HG03045 (cell line): ENCODE results near the gene ULBP1.
"Not testable (repeated sequence)": the region's sequence is repeated elsewhere in the genome, so short reads cannot be mapped to it uniquely, and the experiment has no call there.

ENCODE experiments used
- ATAC-seq: cut with Tn5 transposase; IDR thresholded peaks from one replicate; pipeline ENCODE4 v1.9.1; 2021; ENCODE audit warnings: mild to moderate bottlenecking, moderate library complexity; ENCODE audit not compliant: unreplicated experiment

The ULBP1 gene, protein sequence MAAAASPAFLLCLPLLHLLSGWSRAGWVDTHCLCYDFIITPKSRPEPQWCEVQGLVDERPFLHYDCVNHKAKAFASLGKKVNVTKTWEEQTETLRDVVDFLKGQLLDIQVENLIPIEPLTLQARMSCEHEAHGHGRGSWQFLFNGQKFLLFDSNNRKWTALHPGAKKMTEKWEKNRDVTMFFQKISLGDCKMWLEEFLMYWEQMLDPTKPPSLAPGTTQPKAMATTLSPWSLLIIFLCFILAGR

DNA sequence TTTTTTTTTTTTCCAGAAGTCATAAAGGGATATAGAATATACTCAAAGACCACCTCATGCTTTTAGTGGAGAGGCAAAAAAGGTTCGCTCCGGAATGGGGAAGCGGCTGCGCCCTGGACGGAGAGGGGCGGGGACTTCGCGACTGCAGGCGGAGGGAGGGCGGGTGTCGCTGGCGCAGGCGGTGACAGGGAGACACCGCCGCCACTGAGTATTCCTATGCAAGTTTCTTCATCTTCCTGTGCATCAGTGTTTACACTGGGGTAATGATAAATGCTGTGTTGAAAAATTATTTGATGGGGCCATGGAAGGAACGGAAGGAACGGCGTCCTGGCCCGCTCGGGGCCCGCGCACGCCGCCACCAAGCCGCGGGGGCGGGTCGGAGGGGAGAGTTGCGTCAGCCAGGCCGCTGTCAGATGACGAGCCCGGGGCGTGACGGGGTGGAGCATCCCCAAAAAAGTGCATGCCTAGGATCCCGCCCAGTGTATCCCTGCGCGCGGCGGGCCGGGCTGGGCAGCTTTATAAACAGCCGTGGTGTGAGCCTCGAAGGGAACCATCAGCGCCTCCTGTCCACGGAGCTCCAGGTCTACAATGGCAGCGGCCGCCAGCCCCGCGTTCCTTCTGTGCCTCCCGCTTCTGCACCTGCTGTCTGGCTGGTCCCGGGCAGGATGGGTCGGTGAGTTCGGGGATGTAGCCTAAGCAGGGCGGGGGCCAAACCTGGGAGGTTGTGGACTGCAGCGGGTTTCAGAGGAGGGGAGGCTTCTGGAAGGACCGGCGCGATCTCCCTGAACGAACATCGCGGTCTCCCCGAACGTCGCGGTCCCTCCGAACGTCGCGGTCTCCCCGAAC, at the start of gene ULBP1:
TSS of gene ULBP1 (plus strand) at position 482 of the 846 bp plus-strand sequence. CDS start at position 589, 107 bp downstream.
- peak; percentile 36 for ATAC-seq

DNA sequence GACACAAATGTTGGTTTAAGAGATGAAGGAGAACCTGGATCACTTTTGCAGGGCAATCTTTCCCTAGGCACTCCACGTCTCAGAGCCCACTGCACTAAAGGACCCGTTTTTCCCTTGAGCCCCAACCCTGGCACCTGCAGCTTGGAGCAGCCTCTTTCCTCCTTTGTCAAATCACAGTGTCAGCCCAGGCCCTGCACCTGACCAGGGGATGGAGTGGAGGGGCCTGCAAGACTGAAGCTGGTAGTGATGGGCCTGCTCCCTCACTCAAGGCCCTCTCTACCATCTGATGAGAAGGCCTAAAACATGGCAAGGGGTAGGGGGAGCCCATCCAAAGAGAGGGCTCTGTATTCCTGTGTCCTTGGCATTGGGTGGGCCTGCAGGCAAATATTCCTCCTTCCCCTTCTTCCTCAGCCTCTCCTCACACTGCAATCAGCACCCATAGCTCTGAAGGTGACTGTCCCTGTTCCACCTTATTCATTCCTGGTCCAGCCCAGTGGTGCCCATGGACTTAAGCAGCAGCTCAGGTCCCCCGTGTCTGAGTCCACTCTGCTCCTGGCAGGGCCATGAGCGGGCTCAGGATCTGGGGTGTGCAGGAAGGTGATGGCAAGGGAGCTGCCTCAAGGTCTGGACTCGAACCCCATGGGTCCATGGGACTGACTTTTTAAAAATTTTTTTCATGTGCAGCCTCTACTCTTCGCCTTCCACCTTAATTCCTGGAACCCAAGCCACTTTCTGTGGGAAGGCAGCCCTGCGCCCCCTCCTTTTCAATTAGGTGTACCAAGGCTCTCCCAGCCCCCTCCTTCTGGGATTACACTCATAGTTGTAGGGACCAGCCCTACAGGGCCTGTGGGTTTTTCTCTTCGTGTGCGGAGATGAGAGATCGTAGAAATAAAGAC, 47.5 kb upstream of the ULBP1 start:
- ATAC-seq = no peak

DNA sequence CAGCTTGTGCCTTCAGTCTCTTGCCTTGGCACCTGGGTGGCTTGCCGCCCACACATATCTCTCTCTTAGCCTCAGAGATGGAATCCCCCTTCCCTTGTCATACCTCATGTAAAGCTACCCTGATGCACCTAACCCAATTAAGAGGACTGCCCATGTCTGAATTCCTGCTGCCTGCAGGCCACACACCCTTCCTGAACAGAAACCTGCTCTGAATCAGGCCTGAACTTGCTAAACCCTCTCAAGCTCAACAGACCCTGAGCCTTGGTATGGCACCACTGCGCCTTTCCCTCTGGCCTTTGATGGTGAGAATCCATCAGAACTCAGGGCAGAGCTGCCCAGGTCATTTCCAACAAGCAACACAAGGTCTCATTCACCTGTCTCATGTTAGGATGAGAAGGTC, 46.1 kb upstream of the ULBP1 start:
- ATAC-seq = no peak

DNA sequence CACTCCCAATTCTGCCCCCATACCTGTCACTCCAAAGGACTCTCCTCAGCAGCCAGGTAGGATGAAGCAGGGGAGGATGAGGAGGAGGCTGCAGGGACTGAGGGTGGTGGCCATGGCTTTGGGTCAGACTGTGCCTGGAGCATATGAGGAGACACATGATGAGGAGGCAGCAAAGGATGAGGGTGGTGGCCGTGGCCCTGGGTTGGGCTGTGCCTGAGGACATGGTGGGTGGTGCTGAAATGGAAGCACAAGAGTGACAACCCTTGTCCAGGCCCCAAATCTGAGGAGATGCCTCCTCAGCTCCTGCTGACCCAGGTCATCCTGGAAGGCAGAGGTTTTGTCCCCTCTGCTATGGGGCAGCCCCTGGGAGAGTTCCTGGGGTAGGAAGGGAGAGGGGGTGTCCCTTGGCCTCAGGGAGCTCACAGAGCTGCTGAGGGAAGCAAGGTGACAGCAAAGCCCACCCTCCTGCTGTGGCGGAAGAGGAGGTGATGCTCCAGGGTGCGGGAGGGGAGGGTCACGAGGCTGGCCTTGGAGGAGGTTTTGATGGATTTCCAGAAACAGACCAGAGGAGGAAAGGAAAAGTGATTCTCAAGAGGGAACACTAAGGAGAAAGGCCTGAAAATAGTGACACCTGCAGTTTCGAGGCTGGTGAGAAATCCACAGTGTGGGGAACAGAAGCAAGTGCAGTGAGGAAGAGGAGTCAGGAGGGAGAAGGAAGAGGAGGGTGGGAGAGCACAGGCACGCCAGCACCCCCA, 45.4 kb upstream of the ULBP1 start:
- ATAC-seq = no peak

DNA sequence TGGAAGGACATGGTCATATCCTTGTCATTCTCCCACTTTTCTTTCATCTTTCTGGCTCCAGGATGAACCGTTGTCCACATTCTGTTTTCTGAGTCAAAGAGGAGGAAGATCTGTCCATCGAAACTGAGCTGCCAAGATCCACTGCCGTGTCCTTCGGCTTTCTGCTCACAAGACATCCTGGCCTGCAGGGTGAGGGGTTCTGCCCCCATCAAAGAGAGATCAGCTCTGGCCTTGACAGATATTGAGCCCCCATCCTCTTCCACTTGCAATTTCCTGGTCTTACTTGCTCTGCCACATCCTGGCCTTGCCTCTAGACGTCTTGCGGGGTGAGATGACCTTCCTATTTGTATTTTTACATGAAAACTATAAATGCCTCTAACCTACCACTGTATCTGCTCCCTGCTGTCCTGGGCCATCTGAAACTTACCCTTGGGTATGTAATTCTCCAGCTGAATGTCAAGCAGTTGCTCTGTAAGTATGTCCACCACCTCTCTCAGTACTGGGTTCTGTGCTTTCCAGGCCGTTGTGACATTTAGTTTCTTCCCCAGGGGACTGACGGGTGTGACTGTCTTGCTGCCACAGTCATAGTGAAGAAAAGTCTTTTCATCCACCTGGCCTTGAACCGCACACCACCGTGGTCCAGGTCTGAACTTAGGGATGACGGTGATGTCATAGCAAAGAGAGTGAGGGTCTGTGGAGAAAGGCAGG, 44.5 kb upstream of the ULBP1 start:
- not testable (repeated sequence) for ATAC-seq

DNA sequence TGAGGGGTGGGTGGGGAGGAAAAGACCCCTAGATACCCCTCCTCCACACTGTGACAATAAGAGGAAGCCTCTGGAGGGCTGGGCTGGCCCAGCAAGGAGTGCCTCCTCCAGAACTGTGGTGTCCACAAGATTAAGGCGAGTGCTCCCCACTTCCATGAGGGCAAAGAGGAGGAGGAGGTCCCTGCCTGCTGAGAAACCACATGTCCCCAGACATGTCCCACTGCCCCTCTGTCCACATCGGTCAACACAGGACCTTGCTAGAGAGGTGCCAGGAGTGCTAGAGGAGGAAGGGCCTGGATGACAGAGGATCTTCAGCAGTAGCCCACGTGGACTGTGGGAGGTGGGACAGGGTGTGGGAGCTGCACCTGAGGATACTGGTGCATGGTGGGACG, 43.9 kb upstream of the ULBP1 start:
- no peak for ATAC-seq

DNA sequence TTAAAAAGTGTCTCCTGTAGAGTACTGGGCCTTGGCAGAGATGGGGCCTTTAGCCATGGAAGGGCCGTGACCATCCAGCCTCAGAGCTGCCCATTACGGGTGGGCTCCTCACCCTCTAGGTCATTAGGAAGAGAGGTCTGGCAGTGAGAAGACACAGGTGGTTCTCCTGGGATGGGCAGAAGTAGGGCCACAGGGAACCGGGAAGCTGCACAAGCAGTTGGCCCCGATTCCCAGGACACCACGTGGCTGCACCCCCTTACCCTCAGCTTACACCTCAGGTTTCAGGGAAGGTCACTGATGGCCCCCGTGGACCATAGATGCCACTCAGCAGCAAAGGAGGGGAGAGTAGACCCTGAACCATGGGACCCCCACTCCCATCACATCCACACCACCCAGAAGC, 42.4 kb upstream of the ULBP1 start:
- no peak for ATAC-seq

DNA sequence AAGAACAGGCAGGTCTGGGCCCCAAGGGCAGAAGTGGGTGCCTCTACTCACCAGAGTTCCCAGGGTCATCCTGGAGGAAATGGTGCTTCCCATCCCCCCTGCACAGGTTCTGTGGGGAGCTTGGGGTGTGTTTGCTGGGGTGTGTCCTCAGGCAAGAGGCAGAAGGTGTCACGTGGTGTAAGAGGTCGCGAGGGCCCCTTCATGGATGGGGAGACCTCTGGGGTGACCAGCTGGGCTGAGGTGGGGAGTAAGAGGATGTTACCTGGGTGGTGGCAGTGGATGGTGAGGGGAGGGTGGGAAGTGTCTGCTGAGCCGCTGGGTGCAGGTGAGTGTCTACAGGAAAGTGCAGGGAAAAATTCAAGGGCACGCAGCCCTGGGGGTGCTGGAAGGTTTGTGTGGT, 41.7 kb upstream of the ULBP1 start:
- not testable (repeated sequence) for ATAC-seq

DNA sequence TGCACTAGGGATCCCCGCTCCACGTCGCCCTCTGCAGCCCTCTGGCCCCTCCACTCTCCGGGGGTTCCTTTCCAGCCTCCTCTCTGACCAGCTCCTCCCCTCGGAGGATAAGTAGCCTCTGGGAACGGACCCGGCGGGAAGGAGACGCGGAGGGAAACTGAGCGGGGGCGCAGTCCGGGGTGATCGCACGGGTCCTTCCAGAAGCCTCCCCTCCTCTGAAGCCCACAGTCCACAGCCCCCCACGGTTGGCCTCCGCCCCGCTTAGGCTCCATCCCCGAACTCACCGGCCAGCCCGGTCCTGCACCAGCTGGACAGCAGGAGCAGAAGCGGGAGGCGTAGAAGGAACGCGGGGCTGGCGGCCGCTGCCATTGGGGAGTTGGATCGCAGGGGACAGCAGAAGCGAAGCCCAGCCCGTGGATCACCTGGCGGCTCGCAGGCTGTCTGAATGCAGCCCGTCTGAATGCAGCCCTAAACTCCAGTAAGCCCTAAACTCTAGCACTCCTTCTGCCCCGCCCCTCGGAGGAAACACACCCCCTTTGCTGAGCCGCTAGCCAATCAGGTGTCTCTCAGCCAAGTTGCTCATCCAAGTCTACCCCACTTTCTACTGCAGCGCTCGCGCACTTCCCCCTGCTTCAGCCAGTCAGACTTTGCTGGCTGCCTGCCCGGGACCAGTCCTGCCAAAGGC, 41.0 kb upstream of the ULBP1 start, which contains the start of gene RAET1G:
TSS of gene RAET1G (minus strand) at position 480 of the 685 bp plus-strand sequence. CDS start at position 369, 111 bp downstream.
- ATAC-seq = no peak

DNA sequence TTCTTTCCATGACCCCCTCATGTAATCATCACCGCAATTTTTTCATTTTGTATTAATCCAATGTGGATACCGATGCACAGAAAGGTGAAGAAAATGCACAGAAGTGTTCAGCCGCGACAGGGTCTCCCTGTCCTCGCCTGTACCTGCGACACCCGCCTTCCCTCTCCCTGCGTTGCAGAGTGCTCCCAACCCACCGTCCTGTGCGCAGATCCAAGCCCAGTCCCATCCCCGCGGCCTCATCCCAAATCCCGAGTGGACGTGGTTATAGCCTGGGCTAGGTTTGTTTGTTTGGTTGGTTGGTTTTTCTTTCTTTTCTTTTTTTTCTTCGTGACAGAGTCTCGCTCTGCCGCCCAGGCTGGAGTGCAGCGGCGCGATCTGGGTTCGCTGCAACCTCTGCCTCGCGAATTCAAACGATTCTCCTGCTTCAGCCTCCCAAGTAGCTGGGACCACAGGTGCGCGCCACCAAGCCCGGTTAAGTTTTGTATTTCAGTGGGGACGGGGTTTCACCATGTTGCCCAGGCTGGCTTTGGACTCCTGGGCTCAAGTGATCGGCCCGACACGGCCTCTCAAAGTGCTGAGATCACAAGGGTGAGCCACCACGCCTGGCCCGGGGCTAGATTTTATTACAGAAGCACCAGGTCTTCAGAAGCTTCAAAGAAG, 40.3 kb upstream of the ULBP1 start:
- no peak for ATAC-seq

DNA sequence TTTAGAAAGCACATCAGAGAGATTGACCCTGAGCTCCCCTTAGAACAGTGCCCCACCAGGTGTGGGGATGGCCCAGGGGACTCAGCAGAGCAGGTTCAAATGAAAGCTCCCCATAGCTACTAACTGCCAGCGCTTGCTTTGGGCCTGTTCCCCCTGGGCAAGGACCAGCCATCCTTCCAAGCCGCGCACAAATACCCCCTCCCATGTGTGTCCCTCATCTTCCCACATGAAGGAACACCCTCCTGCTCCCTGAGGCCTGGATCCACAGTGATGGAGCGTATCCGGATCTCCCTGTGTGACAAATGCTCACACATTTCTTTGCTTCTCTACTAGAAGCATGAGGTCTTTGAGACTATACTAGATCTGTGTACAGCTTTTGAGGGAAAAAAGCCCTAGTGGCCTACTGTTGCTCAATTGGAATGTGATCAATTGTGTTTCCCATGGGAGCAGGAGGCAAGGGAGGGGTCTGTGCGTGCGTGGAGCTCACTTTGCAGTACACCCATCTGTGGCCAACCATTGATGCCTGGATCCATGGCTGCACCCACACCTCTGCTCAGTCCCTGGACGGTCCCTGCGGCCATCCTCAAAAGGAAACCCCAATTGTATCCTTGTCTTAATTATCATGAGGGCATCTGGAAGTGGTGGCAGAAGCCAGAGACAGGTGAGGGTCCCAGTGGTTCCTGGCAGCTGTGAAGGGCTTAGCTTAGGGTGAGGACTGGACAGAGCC, 39.4 kb upstream of the ULBP1 start:
- ATAC-seq = no peak

DNA sequence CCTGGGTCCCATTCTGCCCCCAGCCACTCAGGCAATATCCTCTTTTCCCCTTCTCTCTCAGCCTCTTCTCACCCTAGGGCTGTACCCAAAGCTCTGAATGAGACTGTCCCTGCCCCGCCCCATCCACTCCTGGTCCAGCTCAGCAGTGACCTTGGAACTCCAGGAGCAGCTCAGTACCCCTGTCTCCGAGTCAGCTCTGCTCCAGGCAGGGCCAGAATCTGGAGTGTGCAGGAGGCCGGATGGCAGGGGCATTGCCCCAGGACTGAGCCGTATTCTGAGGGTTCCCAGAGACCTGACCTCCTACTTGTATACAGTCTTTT, 38.9 kb upstream of the ULBP1 start:
- no peak for ATAC-seq

DNA sequence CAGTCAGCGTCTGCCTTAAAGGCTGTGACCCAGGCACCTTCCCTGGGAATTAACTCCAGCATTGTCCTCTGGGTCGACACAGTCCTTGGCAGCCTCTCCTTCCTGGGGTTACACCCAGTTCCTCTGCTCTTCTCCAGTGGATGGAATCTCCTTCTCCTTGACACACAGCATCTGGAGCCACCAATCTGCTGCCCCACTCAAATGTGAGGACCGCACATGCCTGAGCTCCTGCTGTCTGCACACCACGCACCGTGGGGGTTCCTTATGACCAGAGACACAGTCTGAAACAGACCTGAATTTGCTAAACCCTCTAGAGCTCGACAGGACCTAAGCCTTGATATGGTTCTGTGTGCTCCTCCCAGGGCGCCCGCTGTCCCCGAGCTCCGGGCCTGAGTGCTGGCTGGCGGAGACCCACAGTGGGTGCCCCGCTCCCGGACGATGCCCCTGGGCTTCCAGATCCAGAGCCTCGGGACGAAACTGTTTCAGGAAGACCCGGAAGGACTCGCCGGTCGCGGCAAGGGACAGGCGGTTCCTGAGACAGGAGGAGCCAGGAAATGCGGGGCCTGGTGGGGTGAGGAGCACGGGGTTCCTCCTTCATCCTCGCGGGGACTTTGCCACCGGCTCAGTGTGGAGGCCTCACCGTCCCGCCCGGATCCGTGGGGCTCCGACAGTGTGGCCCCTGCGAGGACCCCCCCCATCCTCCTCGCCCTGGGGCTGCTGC, 38.3 kb upstream of the ULBP1 start:
- ATAC-seq = no peak

DNA sequence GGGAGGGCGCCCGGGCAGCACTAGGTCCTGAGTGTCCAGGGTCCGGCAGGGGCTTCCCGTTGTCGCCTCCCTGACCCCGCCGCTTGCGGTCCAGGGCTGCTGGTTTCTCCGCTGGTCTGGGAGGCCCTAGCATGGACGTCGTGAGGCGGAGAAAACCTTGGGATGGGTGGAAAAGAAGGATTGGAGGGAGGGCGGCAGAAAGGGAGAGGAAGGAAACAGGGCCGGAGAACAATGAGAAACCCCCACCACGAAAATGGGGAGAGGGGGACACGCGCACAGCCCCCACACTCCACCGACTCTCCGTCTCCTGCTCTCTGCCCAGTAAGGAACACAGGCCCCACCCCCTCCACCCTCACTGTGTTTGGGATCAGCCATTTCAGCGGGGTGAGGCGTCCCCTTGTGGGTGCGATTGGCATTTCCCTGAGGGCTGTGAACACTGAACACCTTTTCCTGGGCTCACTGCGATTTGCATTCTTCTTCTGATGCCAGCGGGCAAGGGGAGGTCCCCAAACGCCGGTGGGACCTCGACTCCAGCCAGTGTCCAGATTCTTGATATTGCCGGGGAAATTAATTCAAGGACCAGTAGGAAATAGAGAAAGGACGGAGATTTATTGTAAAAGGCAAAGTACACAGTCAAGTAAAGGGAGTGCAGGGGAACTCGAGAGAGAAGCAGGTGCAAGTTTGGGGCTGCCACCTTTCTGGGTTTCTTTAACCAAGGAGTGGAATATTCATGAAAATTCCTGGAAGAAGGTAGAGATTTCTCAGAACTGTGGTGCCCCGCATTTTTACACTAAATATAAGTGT, 37.6 kb upstream of the ULBP1 start:
- peak; percentile 57 for ATAC-seq

DNA sequence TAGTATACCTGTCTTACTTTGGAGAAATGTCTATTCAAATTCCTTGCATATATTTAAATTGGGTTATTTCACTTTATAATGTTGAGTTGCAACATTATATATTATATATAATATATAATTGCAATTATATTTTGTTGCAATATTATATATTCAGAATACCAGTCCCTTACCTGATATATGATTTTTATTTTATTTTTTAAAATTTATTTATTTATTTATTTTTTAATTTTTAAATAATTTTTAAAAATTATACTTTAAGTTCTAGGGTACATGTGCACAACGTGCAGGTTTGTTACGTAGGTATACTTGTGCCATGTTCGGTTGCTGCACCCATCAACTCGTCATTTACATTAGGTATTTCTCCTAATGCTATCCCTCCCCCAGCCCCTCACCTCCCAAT, 36.7 kb upstream of the ULBP1 start:
- not testable (repeated sequence) for ATAC-seq

DNA sequence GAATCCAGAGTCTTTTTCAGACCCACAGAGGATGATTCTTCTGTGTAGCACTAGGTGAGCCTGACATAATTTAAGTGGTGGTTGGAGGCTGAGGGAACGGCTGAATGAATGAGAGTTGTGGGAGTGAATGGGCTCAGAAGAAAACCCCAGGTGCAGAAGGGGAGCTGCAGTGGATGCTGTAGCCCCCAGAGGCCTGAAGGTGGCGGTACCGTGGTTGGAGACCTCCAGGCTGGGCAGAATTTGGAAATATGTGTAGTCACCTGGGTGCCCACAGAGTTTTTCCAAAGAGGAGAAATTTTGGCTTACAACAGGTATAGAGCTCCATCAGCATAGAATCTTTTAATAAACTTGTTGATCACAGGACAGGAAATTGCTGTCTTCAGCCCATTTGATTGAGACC, 34.3 kb upstream of the ULBP1 start:
- no peak for ATAC-seq

DNA sequence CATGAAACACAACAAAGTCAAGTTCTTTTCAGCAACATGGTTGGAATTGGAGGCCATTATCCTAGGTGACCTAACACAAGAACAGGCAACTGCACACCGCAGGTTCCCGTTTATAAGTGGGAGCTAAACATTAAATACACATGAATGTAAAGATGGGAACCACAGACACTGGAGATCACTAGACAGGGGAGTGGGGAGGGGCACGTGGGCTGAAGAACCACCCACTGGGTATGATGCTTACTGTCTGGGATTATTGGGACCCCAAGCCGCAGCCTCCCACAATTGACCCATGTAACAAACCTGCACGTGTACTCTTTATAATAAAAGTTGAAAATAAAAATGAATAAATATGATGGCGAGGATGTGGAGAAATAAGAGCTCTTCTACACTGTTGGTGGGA, 32.2 kb upstream of the ULBP1 start:
- no peak for ATAC-seq
